ENCODE results near the gene SKIL.

The SKIL gene

GRCh38 chr3:170413291-170413690 lies 55.8 kb downstream of the SKIL start:
- DNase-seq, result no peak

GRCh38 chr3:170414202-170414663 lies 56.7 kb downstream of the SKIL start:
- DNase-seq, result peak; percentile 23

- DNase-seq, result no peak
Observed at GRCh38 chr3:170417090-170417489, 59.6 kb downstream of the SKIL start.

GRCh38 chr3:170418422-170419398 lies 61.2 kb downstream of the SKIL start, which contains the start of gene CLDN11:
TSS of gene CLDN11 (plus strand) at chr3:170418868. CDS start at chr3:170419067, 199 bp downstream.
- no peak for DNase-seq

GRCh38 chr3:170419557-170420087 lies 62.1 kb downstream of the SKIL start:
- DNase-seq, result no peak

GRCh38 chr3:170420307-170420821 lies 62.8 kb downstream of the SKIL start:
- DNase-seq, result no peak

GRCh38 chr3:170421111-170421641 lies 63.7 kb downstream of the SKIL start:
- no peak for DNase-seq

GRCh38 chr3:170421758-170422157 lies 64.2 kb downstream of the SKIL start:
- DNase-seq, result no peak

- DNase-seq, result no peak
Observed at GRCh38 chr3:170423001-170423615, 65.6 kb downstream of the SKIL start.

- DNase-seq, result no peak
Observed at GRCh38 chr3:170424879-170425278, 67.4 kb downstream of the SKIL start.

- no peak for DNase-seq
Observed at GRCh38 chr3:170425491-170426239, 68.2 kb downstream of the SKIL start.

- DNase-seq, result no peak
Observed at GRCh38 chr3:170426240-170426797, 68.8 kb downstream of the SKIL start.

- DNase-seq, result no peak
Observed at GRCh38 chr3:170428095-170428494, 70.6 kb downstream of the SKIL start.

GRCh38 chr3:170429050-170429449 lies 71.5 kb downstream of the SKIL start:
- no peak for DNase-seq

GRCh38 chr3:170431054-170431453 lies 73.5 kb downstream of the SKIL start:
- no peak for DNase-seq

- no peak for DNase-seq
Observed at GRCh38 chr3:170432416-170432815, 74.9 kb downstream of the SKIL start.

GRCh38 chr3:170436697-170437096 lies 79.2 kb downstream of the SKIL start:
- DNase-seq, result no peak

- DNase-seq, result no peak
Observed at GRCh38 chr3:170437176-170437575, 79.7 kb downstream of the SKIL start.

- no peak for DNase-seq
Observed at GRCh38 chr3:170437696-170438407, 80.3 kb downstream of the SKIL start.

- DNase-seq, result no peak
Observed at GRCh38 chr3:170438836-170439235, 81.3 kb downstream of the SKIL start.

GRCh38 chr3:170440344-170440743 lies 82.8 kb downstream of the SKIL start:
- DNase-seq, result no peak

Measured in activated CD4-positive, alpha-beta T cell treated with anti-CD3 and anti-CD28 coated beads, Interleukin-2, amount 50 U/mL, for 1 hour (primary cell).